GM21515 (cell line): ENCODE measurements around the gene DNAJB6.

ENCODE experiments used
- ATAC-seq: cut with Tn5 transposase; IDR thresholded peaks from one replicate; pipeline ENCODE4 v1.9.1; 2021; ENCODE audit not compliant: unreplicated experiment

DNAJB6 gene

DNA sequence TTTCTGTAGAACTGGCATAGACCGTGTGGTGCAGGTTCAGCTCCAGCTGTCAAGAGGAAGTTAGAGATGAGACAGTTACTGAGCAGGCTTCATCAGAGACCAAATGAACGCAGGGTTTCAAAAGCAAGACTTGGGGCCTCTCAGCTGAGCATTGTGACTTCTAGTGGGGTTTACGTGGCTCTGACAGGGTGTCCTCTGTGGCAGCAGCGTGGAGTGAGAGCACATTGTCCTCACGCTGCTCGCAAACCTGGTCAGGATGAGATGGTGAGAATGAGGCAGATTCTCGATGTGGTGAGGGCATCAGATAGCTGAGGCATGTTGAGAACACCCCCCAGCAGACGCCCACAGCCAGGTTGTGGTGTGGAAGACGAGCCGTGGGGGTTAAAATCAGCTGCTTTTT is 126.0 kb downstream of the DNAJB6 start:
- no peak for ATAC-seq

DNA sequence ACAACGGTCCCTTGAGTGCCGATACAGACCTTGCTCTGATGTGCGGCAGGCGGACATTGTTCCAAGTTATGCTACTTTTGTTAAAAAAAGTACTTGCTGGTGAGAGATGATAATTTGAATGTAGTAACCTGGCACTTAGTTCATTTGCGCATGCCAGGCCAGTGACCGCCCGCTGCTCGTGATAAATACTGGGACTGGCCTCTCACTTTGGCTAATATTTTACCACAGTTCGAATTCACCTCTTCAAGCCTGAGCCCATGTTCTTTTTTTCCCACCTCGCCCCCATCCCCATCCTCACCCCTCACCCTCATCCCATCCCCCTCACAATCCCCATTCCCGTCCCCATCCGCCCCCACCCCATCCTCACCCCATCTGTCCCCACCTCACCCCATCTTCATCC is 126.4 kb downstream of the DNAJB6 start:
- ATAC-seq: no peak

DNA sequence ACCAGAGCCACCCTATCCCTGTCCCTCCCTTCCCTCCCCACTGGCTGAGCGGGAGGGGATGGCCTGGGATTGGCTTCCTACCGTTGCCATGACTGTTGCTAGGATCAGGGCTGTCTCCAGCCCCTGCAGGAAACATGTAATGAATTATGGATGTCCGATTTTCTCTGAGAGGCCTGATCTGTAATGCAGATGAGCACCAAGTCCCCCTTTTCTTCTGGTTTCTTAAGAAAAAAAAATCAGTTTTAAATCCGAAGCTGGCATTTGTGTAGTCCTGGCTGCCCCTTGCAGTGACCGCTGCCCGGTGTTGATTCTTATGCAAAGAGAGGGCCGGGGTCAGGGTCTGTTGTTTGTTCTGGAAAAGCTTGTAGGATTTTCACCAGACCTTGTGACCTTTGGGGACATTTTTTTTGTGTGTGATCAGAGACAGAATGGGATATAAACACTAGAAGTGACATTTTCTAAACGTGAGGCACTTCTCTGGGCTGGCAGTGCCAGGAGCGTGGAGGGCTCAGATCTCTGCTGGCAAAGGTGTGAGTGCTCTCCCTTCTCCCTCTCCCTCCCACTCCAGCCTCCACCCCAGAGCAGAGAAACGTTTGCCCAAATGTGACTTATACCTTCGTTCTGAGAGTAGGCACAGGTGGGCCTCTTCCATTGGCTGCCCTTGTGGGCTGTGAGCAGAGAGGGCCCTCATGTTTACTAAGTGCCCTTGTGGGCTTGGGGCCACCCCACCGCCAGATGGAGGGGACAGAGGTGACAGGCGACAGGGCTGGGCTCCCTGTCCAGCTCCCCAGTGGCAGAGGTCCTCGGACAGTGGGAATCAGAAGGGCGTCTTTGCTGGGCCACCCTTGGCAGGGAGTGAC is 127.5 kb downstream of the DNAJB6 start:
- no peak for ATAC-seq

DNA sequence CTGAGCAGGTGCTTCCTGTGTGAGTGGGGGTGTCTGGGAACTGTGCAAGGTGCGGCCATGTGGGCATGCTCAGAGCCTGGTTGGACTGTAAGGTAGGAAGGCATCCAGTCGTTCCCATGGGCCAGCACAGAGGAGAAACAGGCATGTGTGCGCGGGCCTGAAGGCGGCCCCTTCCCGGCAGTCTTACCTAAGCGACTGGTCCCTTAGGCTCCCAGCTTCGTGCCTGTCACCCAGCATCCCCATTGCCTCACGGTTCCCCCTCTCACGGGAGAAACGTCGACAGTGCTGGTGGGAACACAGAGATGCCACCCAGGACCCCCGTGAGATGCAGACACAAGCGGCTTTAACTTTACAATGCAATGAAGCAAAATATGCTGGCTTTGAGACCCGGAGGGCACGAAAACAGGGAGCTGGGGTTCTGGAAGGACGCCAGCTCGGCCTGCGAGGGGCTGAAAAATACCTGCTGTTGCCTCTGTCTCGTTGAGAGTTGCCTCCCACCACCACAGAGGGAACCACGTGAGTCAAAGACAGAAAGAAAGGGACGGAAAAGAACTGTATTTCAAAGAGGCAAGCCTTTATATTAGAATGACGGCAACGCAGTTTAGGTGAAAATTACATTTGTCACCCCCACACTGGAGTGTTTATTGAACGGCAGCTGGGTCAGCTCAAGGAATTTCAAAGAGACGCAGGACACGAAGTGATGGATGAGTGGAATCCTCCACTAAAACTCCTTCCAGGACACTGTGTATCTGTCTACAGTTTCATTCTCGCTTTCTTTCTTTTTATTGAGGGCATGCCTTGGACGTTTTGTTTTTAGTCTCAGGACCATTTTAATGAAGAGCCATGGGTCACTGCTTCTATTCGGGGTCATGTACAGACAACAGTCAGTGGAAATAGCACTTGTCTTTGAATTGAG is 128.4 kb downstream of the DNAJB6 start:
- ATAC-seq: no peak

DNA sequence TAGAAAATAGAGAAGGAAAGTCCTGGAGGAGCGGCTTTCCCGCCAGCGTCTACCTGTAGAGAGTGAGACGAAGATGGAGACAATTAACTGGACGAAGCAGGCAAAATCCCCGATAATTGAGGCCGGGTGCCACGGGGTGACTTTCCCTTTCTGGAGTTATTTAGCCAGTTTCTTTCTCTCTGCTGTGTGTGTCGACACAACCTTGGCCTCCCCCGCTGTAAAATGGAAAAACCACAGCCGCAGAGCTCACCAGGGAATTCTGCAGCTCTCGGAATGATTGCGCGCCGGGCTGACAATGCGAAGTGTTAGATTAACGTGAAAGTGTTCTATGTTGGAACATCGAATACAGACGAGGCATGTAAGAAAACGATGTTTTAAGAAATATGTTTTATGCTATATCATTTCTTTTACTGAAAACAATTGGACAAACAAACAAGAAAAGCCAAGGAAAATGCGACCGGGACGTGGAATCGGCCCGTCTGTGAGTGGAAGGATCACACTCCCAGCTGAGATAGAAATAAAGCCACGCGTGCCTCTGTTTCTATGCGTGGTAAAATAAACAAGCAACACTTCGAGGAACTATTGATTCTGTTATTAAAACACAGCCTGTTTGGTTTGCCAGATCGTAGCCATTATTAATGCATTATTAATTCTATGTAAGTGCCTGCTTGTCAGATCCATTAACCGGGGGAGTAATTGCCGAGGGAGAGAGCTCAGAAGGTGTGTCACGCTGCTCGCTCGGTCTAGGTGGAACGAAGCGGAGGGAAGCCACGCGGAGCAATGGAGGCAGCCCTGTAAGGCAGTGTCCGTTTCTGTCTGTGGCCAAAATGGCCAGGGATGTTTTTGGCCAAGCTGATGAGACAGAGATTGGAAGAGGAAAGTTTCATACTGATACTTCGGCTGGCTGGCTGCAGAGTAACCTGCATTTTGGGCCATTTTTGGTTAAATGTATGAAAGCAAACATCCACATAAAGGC is 129.4 kb downstream of the DNAJB6 start:
- no peak for ATAC-seq

DNA sequence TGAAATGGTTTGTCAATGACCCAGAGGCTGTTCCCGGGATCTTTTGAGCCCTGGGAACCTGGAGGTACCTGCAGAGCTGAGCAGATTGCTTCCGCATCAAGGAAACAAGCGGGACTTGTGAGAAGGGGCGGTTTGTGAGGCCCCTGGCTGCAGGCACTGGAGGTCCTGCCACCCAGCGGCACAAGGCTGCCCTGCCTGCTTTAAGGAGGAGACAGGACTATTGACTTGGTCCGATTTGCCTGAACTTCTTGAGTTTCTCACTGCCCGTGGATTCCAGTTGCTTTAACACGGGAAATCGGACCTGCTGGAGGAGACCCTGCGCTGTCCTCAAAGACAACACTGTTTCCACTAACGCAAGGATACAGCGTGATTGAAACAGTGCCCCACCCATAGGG is 130.1 kb downstream of the DNAJB6 start:
- no peak for ATAC-seq
